Spinal cord (tissue), 10 donors: Measurements from ENCODE around the gene QSOX2. TPM values are rescaled to one million over a fixed set of nuclear protein-coding genes. Genes with fewer than 3 reads are reported as not detected.

Source experiments
- DNase-seq, 6 donors: peaks; one replicate each; pipeline versions ENCODE4 v3.0.0 to v3.0.0-alpha.2; 2013 to 2015; ENCODE audit warnings: low spot score in 6 of 6, low read depth in 4 of 6
- H3K27ac ChIP-seq: one replicate; pipeline ENCODE4 v1.5.1; 2013; ENCODE audit warnings: low read depth, low read length, control low read depth
- H3K27me3 ChIP-seq: one replicate; pipeline ENCODE4 v1.6.1; 2013; ENCODE audit warnings: low read length; ENCODE audit not compliant: control insufficient read depth, insufficient read depth
- H3K36me3 ChIP-seq: one replicate; pipeline ENCODE4 v1.6.1; 2013; ENCODE audit warnings: low read length; ENCODE audit not compliant: control insufficient read depth, insufficient read depth
- H3K4me1 ChIP-seq: one replicate; pipeline ENCODE4 v1.6.1; 2013; ENCODE audit warnings: low read length; ENCODE audit not compliant: control insufficient read depth, insufficient read depth
- H3K4me3 ChIP-seq: one replicate; pipeline ENCODE4 v1.5.1; 2013; ENCODE audit warnings: low read depth, low read length, control low read depth
- H3K9me3 ChIP-seq: one replicate; pipeline ENCODE4 v1.6.1; 2013; ENCODE audit warnings: low read length; ENCODE audit not compliant: control insufficient read depth, insufficient read depth
- WGBS: methylation state at CpG from one replicate; pipeline ENCODE4 v1.1.5; 2013; ENCODE audit warnings: missing lambda C conversion rate; ENCODE audit not compliant: insufficient coverage; 5-methylcytosine and 5-hydroxymethylcytosine counted together
- polyA plus RNA-seq, 2 donors: library from polyadenylated mRNA; unstranded; fragments of 120-200 nt; gene quantifications; one replicate each; pipeline ENCODE4 v1.2.1, GENCODE V29; 2013; ENCODE audit not compliant: insufficient read length in 2 of 2
- total RNA-seq, 2 donors: library from RNA; depleted of rRNA in 1 of 2; stranded (reverse); fragments of 120-200 nt in 1 of 2; fragments of >200 nt in 1 of 2; gene quantifications; one replicate each; pipeline versions ENCODE4 v1.2.3 to v1.2.4, GENCODE V29; 2013 to 2014
- donor health status: healthy.

The QSOX2 gene
- total and polyA plus RNA-seq, 4 donors = 7.2 to 17.0 (median 13.6) TPM

DNA sequence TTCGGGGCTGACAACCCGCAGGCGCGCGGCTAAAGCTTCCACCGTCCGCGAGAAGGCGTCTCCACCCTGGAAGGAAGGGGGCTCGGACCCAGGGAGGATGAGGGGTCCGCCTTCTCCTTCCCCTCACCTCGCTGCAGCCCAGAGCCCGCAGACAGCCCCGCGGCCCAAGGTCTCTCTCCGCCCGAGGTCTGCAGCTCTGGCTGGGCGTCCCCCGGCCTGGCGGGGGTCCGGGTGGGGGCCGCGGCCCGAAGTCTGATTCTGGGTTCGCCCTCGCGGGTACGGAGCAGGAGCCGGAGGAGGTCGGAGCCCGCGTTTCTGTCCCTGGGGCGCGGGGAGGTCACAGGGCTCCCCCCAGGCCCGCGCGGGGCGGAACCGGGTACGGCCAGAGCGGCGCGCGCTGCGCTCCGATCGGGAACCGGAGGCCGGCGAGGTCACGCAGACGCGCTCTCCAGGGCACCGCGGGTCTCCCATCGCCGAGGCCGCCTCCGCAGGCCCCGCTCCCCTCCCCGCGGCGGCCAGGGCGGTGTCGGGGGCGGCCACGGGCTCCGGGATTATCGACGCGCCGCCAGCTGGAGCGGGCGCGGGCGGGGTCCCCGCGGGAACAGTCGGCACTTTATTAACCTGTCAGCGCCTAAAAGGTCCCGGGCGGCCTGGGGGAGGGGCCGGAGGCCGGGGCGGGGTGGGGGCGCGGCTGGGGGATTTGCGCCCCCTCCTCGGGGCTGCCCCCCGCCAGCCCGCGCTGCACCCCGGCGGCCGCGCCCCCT is 52.3 kb downstream of the QSOX2 start:
- H3K4me1 ChIP-seq = peaks cover 5% of the 10 kb centered on the region
- no peak overlapping the region for H3K4me3 ChIP-seq
- H3K27ac ChIP-seq = no peak overlapping the region
- under 1% methylated on average over 95 of the region's 96 CpGs for WGBS
- no peak for DNase-seq
- H3K36me3 ChIP-seq = no peaks in the 10 kb centered on the region
- H3K9me3 ChIP-seq = no peaks in the 10 kb centered on the region
- H3K27me3 ChIP-seq = peaks cover 90% of the 10 kb centered on the region

DNA sequence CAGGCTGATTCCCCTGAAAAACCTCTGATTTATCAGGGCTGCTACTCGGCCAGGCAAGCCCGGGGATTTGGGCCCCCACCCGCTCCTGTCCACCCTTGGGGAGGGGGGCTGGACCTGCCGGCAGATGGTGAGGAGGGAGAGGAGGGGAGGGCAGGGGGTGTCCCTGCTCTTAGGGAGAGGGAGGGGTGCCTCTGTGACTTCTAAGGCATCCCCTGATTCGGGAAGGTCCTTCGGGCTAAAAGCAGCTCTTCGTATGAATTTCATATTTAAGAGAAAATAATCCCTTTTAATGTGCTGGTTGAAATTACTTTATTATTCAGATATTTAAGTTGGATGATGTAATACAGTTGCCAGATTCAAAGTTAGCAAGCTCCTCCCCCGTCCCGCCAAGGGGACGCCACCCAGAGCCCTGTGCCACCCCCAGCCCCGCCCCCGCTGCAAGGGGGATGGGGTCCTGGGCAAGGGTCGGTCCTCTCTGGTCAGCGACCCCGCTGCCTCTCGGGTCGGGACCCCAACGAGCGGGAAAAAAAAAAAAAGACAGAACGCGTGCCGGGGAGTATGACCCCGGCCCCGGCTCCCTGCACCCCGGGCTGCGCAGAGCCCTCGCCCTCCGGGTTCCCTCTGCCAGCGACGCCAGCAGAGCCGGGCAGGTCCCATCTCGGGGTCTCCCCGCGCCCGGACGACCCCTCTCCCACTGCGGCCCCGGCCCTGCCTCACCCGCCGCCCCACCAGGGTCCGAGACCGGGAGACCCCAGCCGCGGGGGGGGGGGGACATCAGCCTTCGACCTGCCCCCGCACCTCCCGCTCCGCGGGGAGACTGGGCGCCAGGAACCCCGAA is 53.1 kb downstream of the QSOX2 start:
- H3K36me3 ChIP-seq = no peaks in the 10 kb centered on the region
- under 1% methylated on average over 48 of the region's 51 CpGs for WGBS
- DNase-seq = no peak
- no peaks in the 10 kb centered on the region for H3K9me3 ChIP-seq
- H3K4me1 ChIP-seq = no peaks in the 10 kb centered on the region
- H3K27ac ChIP-seq = no peak overlapping the region
- no peak overlapping the region for H3K4me3 ChIP-seq
- H3K27me3 ChIP-seq = peaks cover 82% of the 10 kb centered on the region

DNA sequence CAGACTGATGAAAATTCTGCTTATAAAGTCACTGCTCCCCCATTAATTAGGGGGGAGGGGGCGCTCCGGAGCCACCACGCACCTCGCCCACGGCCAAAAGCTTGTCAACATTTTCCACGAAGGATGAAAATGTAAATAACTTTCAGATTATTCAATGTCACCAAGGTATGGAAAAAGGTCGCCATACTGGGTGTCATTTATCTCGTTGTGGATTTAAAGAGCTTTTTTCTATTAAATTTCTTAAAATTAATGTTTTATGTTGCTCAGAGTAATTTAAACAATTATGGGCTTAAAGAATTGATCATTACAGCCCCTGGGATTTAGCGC is 53.7 kb downstream of the QSOX2 start:
- Histone ChIP-seq H3K4me3 (no peak overlapping the region), H3K27ac (no peak overlapping the region)
- 13% methylated on average over 1 of the region's 9 CpGs for WGBS

DNA sequence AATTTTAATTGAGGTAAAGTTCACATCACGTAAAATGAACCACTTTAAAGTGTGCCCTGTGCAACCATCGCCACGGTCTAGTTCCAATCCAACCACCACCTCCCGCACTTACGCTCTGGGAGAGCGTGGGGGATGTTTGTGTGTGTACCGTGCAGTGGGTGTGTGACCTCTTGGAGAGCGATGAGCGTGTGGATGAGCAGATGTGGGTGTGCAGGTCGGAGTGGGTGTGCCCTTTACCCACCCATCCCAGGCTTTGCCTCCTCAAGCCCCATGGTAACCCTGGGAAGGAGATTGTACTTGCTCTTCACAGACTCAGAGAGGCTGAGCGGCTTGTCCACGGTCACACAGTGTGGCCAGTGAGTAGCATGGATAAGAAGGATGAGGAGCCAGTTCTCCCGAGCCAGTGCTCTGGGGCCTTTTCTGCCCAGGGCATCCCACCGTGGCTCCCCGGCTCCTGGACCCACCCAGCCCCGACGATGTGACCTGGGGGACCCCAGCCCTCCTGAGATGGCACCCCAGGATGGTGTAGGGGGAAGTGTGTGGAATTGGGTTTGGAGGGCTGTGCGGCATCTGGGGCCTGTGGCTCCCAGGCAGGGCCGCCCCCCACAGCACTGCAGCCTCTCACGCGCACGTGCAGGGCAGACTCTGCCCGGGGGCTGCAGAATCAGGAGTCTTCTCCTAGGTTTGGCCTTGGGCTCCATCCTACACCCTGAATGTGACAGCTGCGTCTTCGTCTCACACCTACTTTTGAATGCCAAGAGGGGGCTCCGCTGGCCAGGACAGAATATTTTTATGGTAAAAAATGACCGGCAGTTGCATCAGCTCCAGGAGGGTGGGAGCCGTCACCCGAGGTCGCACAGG is 54.3 kb downstream of the QSOX2 start:
- 43% methylated on average over 17 of the region's 30 CpGs for WGBS
- Histone ChIP-seq H3K4me3 (no peak overlapping the region), H3K27ac (no peak overlapping the region), H3K9me3 (no peaks in the 10 kb centered on the region), H3K4me1 (no peaks in the 10 kb centered on the region), H3K36me3 (no peaks in the 10 kb centered on the region), H3K27me3 (peaks cover 73% of the 10 kb centered on the region)
- no peak for DNase-seq

More for the DNA sequence above, 53.7 kb downstream of the QSOX2 start:
- DNase-seq = no peak
- H3K27me3 ChIP-seq = peaks cover 79% of the 10 kb centered on the region
- H3K4me1 ChIP-seq = no peaks in the 10 kb centered on the region
- no peaks in the 10 kb centered on the region for H3K36me3 ChIP-seq
- no peaks in the 10 kb centered on the region for H3K9me3 ChIP-seq

DNA sequence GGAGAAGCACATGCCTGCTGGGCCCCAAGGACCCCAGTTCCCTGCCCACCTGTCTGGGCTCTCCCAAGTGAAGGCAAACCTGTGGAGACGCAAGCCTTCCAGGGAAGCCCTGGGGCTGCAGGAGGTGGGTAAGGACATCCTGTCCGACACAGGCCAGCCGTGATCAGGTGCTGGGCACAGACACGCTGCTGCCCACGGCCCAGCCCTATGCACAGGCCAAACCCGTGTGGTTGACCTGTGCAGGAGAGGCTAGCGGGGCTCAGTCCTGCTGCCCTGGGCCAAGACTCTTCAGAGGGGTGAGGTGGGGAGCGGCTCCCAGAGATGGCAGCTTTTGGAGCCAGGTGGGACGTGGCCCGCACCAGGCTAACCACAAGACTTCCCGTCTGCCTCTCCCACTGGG is 55.0 kb downstream of the QSOX2 start:
- Histone ChIP-seq H3K4me1 (no peaks in the 10 kb centered on the region), H3K27me3 (peaks cover 66% of the 10 kb centered on the region), H3K9me3 (no peaks in the 10 kb centered on the region), H3K27ac (no peak overlapping the region), H3K4me3 (no peak overlapping the region), H3K36me3 (no peaks in the 10 kb centered on the region)
- WGBS = 78% methylated on average over 11 of the region's 11 CpGs
- DNase-seq = no peak

DNA sequence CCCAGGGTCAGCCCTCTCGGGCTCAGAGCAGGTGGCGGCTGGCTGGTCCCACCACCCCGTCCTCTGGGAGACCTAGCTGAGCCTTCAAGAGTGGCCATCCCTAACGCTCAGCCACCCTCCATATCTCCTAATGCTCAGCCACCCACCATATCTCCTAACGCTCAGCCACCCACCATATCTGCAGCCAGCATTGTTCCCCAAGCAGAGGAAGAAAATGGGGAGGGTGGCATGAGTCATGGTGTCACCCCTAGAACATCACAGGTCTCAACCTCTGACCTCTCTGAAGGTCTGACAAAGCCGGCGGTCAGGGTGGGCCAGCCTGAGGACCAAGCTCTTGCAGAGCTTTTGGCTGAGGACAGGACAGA is 55.4 kb downstream of the QSOX2 start:
- Histone ChIP-seq H3K27me3 (peaks cover 62% of the 10 kb centered on the region), H3K36me3 (no peaks in the 10 kb centered on the region), H3K4me3 (no peak overlapping the region), H3K9me3 (no peaks in the 10 kb centered on the region), H3K4me1 (no peaks in the 10 kb centered on the region), H3K27ac (no peak overlapping the region)
- DNase-seq = no peak
- WGBS = 63% methylated on average over 3 of the region's 7 CpGs

DNA sequence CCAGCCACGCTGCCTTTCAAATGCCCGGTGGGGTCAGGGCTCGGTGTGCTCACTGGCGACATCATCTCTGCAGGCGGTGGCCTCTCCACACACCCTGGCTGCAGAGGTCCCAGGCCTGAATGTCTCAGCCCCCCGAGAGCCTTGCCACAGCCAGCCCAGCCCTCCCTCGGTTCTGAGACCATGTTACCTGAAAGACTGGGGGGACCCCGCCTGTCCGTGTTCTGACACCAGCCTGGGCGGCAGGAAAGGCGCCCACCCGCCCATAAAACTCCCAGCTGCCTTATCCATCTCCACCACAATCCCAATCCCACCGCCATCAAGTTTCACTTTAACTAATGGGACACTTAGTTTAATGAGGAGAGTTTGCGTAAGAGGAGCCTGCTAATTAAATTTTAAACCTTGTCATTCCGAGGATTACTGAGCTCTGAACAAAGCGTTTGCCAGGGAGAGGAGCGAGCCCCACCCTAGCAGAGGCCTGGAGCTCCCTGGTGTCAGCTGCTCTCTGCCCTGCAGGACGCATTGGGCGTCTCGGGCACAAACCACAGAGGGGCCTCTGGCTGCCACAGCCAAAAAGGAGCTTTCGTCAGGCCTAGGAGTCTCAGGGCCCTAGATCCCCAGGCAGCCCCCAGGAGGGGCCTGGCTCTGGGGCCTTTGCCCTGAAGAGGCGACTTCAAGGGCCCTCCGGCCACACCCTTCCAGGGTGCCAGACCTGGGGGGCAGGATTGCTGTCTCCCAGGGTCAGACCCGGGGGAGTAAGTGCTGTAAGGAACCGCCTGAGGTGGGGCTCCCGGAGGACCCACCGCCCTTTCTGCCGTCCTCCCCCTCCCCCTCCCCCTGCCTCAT is 56.0 kb downstream of the QSOX2 start:
- Histone ChIP-seq H3K36me3 (no peaks in the 10 kb centered on the region), H3K4me3 (no peak overlapping the region), H3K27me3 (peaks cover 56% of the 10 kb centered on the region), H3K4me1 (no peaks in the 10 kb centered on the region), H3K27ac (no peak overlapping the region), H3K9me3 (no peaks in the 10 kb centered on the region)
- 48% methylated on average over 25 of the region's 28 CpGs for WGBS
- no peak for DNase-seq

DNA sequence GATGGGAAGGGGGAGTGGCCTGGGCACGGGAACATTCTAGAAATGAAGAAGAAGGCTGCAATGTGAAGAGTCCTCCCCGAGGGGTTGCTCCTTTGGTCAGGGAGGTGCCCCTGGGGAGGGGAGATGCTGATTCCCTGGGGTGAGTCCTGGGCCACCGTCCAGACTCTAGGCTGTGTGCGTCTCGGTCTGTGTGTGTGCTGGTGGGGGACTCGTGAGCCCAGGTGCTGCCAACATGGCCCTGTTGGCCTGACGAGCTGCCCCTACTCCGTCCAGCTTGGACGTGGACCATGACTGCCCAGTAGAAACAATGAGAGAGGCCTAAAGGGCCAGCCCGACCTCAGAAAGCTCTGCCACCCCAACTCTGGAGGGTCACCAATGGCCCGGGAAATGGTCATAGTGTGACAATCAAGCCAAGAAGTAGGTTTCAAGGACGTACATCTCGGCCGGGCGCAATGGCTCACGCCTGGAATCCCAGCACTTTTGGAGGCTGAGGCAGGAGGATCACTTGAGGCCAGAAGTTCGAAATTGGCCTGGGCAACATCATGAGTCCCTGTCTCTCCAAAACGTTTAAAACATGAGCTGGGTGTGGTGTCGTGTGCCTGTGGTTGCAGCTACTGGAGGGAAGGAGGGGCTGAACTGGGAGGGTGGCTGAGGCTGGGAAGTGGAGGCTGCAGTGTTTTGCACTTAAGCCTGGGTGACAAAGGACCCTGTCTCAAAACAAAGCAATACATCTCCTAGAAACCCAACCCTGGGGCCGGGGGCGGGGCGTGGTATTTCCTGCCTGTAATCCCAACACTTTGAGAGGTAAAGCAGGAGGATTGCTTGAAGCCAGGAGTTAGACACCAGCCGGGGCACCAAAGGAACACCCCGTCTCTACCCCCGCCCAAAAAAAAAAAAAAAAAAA is 57.7 kb downstream of the QSOX2 start:
- Histone ChIP-seq H3K36me3 (no peaks in the 10 kb centered on the region), H3K27me3 (peaks cover 43% of the 10 kb centered on the region), H3K27ac (no peak overlapping the region), H3K4me3 (no peak overlapping the region), H3K4me1 (no peaks in the 10 kb centered on the region), H3K9me3 (no peaks in the 10 kb centered on the region)
- no peak for DNase-seq
- WGBS = 74% methylated on average over 24 of the region's 25 CpGs
